Measurements from ENCODE around the gene CEP350.
A peak's percentile ranks its signal among the peaks of the same experiment; 100 is the strongest.

CEP350 gene

GRCh38 chr1:180154325-180155181 is 199.9 kb downstream of the CEP350 start, which contains the start of gene QSOX1:
Gene QSOX1, plus strand, starts transcription at chr1:180154869. Its CDS starts 39 bp downstream, at chr1:180154908.
- no peaks in the 10 kb centered on the region for H3K27me3 ChIP-seq (ENCODE audit: control insufficient read depth, insufficient read depth, low read length)
- no peaks in the 10 kb centered on the region for H3K4me1 ChIP-seq (ENCODE audit: control insufficient read depth, insufficient read depth, low read length)
- no peak within 1 kb of the TSS for H3K27ac ChIP-seq (ENCODE audit: low read length)
- no peak for DNase-seq (ENCODE audit: low read depth, low spot score)
- no CpG with 5 or more reads among the region's 100 CpGs for WGBS (ENCODE audit: insufficient coverage, insufficient read length)
- no peaks in the 10 kb centered on the region for H3K9me3 ChIP-seq (ENCODE audit: control insufficient read depth, insufficient read depth, low read length)
- H3K4me3 ChIP-seq (ENCODE audit: low read length) = peak within 1 kb of the TSS; percentile 64
- H3K36me3 ChIP-seq (ENCODE audit: control insufficient read depth, insufficient read depth, low read length) = no peaks in the 10 kb centered on the region

- Histone ChIP-seq H3K36me3 (ENCODE audit: control insufficient read depth, insufficient read depth, low read length) (no peaks in the 10 kb centered on the region), H3K4me1 (ENCODE audit: control insufficient read depth, insufficient read depth, low read length) (peaks cover under 1% of the 10 kb centered on the region; the same call in 1 of the 2 replicates), H3K27ac (ENCODE audit: low read length) (no peak overlapping the region), H3K4me3 (ENCODE audit: low read length) (peak overlapping the region; percentile 64; the same call in 1 of the 2 replicates), H3K27me3 (ENCODE audit: control insufficient read depth, insufficient read depth, low read length) (no peaks in the 10 kb centered on the region), H3K9me3 (ENCODE audit: control insufficient read depth, insufficient read depth, low read length) (no peaks in the 10 kb centered on the region)
- no CpG with 5 or more reads among the region's 29 CpGs for WGBS (ENCODE audit: insufficient coverage, insufficient read length)
- DNase-seq (ENCODE audit: low read depth, low spot score) = no peak
Measured at GRCh38 chr1:180155182-180155682, 200.6 kb downstream of the CEP350 start.

- no peak overlapping the region for H3K27ac ChIP-seq (ENCODE audit: low read length)
- H3K27me3 ChIP-seq (ENCODE audit: control insufficient read depth, insufficient read depth, low read length) = no peaks in the 10 kb centered on the region
- no peaks in the 10 kb centered on the region for H3K9me3 ChIP-seq (ENCODE audit: control insufficient read depth, insufficient read depth, low read length)
- H3K4me1 ChIP-seq (ENCODE audit: control insufficient read depth, insufficient read depth, low read length) = peaks cover 4% of the 10 kb centered on the region; the same call in 1 of the 2 replicates
- no CpG with 5 or more reads among the region's 4 CpGs for WGBS (ENCODE audit: insufficient coverage, insufficient read length)
- no peak overlapping the region for H3K4me3 ChIP-seq (ENCODE audit: low read length)
- no peak for DNase-seq (ENCODE audit: low read depth, low spot score)
- no peaks in the 10 kb centered on the region for H3K36me3 ChIP-seq (ENCODE audit: control insufficient read depth, insufficient read depth, low read length)
Measured at GRCh38 chr1:180156201-180156600, 201.6 kb downstream of the CEP350 start.

- Histone ChIP-seq H3K9me3 (ENCODE audit: control insufficient read depth, insufficient read depth, low read length) (no peaks in the 10 kb centered on the region), H3K27ac (ENCODE audit: low read length) (no peak overlapping the region), H3K4me3 (ENCODE audit: low read length) (no peak overlapping the region), H3K27me3 (ENCODE audit: control insufficient read depth, insufficient read depth, low read length) (no peaks in the 10 kb centered on the region), H3K4me1 (ENCODE audit: control insufficient read depth, insufficient read depth, low read length) (peaks cover 4% of the 10 kb centered on the region; the same call in 1 of the 2 replicates), H3K36me3 (ENCODE audit: control insufficient read depth, insufficient read depth, low read length) (no peaks in the 10 kb centered on the region)
- no peak for DNase-seq (ENCODE audit: low read depth, low spot score)
- WGBS (ENCODE audit: insufficient coverage, insufficient read length) = no CpG with 5 or more reads among the region's 2 CpGs
Measured at GRCh38 chr1:180156631-180157091, 202.1 kb downstream of the CEP350 start.

GRCh38 chr1:180157108-180157507 is 202.5 kb downstream of the CEP350 start:
- H3K9me3 ChIP-seq (ENCODE audit: control insufficient read depth, insufficient read depth, low read length) = no peaks in the 10 kb centered on the region
- H3K27me3 ChIP-seq (ENCODE audit: control insufficient read depth, insufficient read depth, low read length) = no peaks in the 10 kb centered on the region
- H3K27ac ChIP-seq (ENCODE audit: low read length) = no peak overlapping the region
- peaks cover 4% of the 10 kb centered on the region; the same call in 1 of the 2 replicates for H3K4me1 ChIP-seq (ENCODE audit: control insufficient read depth, insufficient read depth, low read length)
- no peak for DNase-seq (ENCODE audit: low read depth, low spot score)
- H3K4me3 ChIP-seq (ENCODE audit: low read length) = no peak overlapping the region
- H3K36me3 ChIP-seq (ENCODE audit: control insufficient read depth, insufficient read depth, low read length) = no peaks in the 10 kb centered on the region
- no CpG with 5 or more reads among the region's 4 CpGs for WGBS (ENCODE audit: insufficient coverage, insufficient read length)

GRCh38 chr1:180157576-180158057 is 203.0 kb downstream of the CEP350 start:
- Histone ChIP-seq H3K4me3 (ENCODE audit: low read length) (no peak overlapping the region), H3K4me1 (ENCODE audit: control insufficient read depth, insufficient read depth, low read length) (peaks cover 4% of the 10 kb centered on the region; the same call in 1 of the 2 replicates), H3K27me3 (ENCODE audit: control insufficient read depth, insufficient read depth, low read length) (no peaks in the 10 kb centered on the region), H3K36me3 (ENCODE audit: control insufficient read depth, insufficient read depth, low read length) (no peaks in the 10 kb centered on the region), H3K27ac (ENCODE audit: low read length) (no peak overlapping the region), H3K9me3 (ENCODE audit: control insufficient read depth, insufficient read depth, low read length) (no peaks in the 10 kb centered on the region)
- DNase-seq (ENCODE audit: low read depth, low spot score) = no peak
- WGBS (ENCODE audit: insufficient coverage, insufficient read length) = no CpG with 5 or more reads among the region's 3 CpGs

GRCh38 chr1:180158149-180159147 is 203.8 kb downstream of the CEP350 start:
- no peak overlapping the region for H3K4me3 ChIP-seq (ENCODE audit: low read length)
- H3K9me3 ChIP-seq (ENCODE audit: control insufficient read depth, insufficient read depth, low read length) = no peaks in the 10 kb centered on the region
- no peaks in the 10 kb centered on the region for H3K27me3 ChIP-seq (ENCODE audit: control insufficient read depth, insufficient read depth, low read length)
- peaks cover 4% of the 10 kb centered on the region; the same call in 1 of the 2 replicates for H3K4me1 ChIP-seq (ENCODE audit: control insufficient read depth, insufficient read depth, low read length)
- DNase-seq (ENCODE audit: low read depth, low spot score) = no peak
- no peaks in the 10 kb centered on the region for H3K36me3 ChIP-seq (ENCODE audit: control insufficient read depth, insufficient read depth, low read length)
- WGBS (ENCODE audit: insufficient coverage, insufficient read length) = no CpG with 5 or more reads among the region's 16 CpGs
- H3K27ac ChIP-seq (ENCODE audit: low read length) = no peak overlapping the region

GRCh38 chr1:180160357-180160756 is 205.7 kb downstream of the CEP350 start:
- no peaks in the 10 kb centered on the region for H3K27me3 ChIP-seq (ENCODE audit: control insufficient read depth, insufficient read depth, low read length)
- no peaks in the 10 kb centered on the region for H3K9me3 ChIP-seq (ENCODE audit: control insufficient read depth, insufficient read depth, low read length)
- no peak overlapping the region for H3K27ac ChIP-seq (ENCODE audit: low read length)
- DNase-seq (ENCODE audit: low read depth, low spot score) = no peak
- no peaks in the 10 kb centered on the region for H3K36me3 ChIP-seq (ENCODE audit: control insufficient read depth, insufficient read depth, low read length)
- peaks cover 5% of the 10 kb centered on the region for H3K4me1 ChIP-seq (ENCODE audit: control insufficient read depth, insufficient read depth, low read length)
- WGBS (ENCODE audit: insufficient coverage, insufficient read length) = no CpG with 5 or more reads among the region's 1 CpG
- H3K4me3 ChIP-seq (ENCODE audit: low read length) = no peak overlapping the region

GRCh38 chr1:180163041-180163440 is 208.4 kb downstream of the CEP350 start:
- WGBS (ENCODE audit: insufficient coverage, insufficient read length) = 100% methylated on average over 1 of the region's 2 CpGs
- no peak overlapping the region for H3K4me3 ChIP-seq (ENCODE audit: low read length)
- no peak for DNase-seq (ENCODE audit: low read depth, low spot score)

More at GRCh38 chr1:180163041-180163440, 208.4 kb downstream of the CEP350 start:
- Histone ChIP-seq H3K4me1 (ENCODE audit: control insufficient read depth, insufficient read depth, low read length) (peaks cover 12% of the 10 kb centered on the region), H3K27ac (ENCODE audit: low read length) (no peak overlapping the region), H3K9me3 (ENCODE audit: control insufficient read depth, insufficient read depth, low read length) (no peaks in the 10 kb centered on the region), H3K27me3 (ENCODE audit: control insufficient read depth, insufficient read depth, low read length) (no peaks in the 10 kb centered on the region), H3K36me3 (ENCODE audit: control insufficient read depth, insufficient read depth, low read length) (no peaks in the 10 kb centered on the region)

Data from iPS DF 6.9 (cell line).